Smooth muscle cell (in vitro differentiated cells): ENCODE data around the gene RIPK3. TPM values are rescaled to one million over a fixed set of nuclear protein-coding genes. Genes with fewer than 3 reads are reported as not detected.

Experiments
- DNase-seq: peaks from one replicate; lab custom pipeline; 2025; ENCODE audit not compliant: unreplicated experiment; lab: John Stamatoyannopoulos, UW
- H2AFZ ChIP-seq: fragments of 200-600 bp; sonication (generic); 2 replicates; pipeline ENCODE4 v1.6.0; 2016; ENCODE audit warnings: antibody characterized with exemption, low read depth, mild to moderate bottlenecking
- H3F3A ChIP-seq: fragments of 200-600 bp; sonication (generic); 2 replicates; pipeline ENCODE4 v1.6.0; 2017; ENCODE audit warnings: antibody characterized with exemption, low read depth
- H3K27ac ChIP-seq: fragments of 200-600 bp; sonication (generic); 2 replicates; pipeline ENCODE4 v1.5.1; 2016; ENCODE audit warnings: low read depth, mild to moderate bottlenecking
- H3K27me3 ChIP-seq: fragments of 200-600 bp; sonication (generic); 2 replicates; pipeline ENCODE4 v1.6.1; 2016; ENCODE audit warnings: low read depth, mild to moderate bottlenecking
- H3K36me3 ChIP-seq: fragments of 200-600 bp; sonication (generic); 2 replicates; pipeline ENCODE4 v1.5.1; 2016; ENCODE audit warnings: low read depth
- H3K4me1 ChIP-seq: fragments of 200-600 bp; sonication (generic); 2 replicates; pipeline ENCODE4 v1.5.1; 2016; ENCODE audit warnings: low read depth
- H3K4me2 ChIP-seq: fragments of 200-600 bp; sonication (generic); 2 replicates; pipeline ENCODE4 v1.6.0; 2016; ENCODE audit warnings: mild to moderate bottlenecking
- H3K4me3 ChIP-seq: fragments of 200-600 bp; sonication (generic); 2 replicates; pipeline ENCODE4 v1.5.1; 2016; ENCODE audit warnings: mild to moderate bottlenecking
- H3K79me2 ChIP-seq: fragments of 200-600 bp; sonication (generic); 2 replicates; pipeline ENCODE4 v1.6.0; 2016; ENCODE audit warnings: low read depth, mild to moderate bottlenecking
- H3K9ac ChIP-seq: fragments of 200-600 bp; sonication (generic); 2 replicates; pipeline ENCODE4 v1.6.0; 2016; ENCODE audit warnings: low read depth
- H3K9me3 ChIP-seq: fragments of 200-600 bp; sonication (generic); replicated peaks from 2 replicates; pipeline ENCODE4 v1.5.1; 2016; ENCODE audit warnings: low read depth
- H4K20me1 ChIP-seq: fragments of 200-600 bp; sonication (generic); 2 replicates; pipeline ENCODE4 v1.6.0; 2016; ENCODE audit warnings: low read depth
- WGBS: methylation state at CpG from one replicate; pipeline ENCODE4 v1.1.7; 2016; ENCODE audit warnings: low lambda C conversion rate; 5-methylcytosine and 5-hydroxymethylcytosine counted together
- polyA plus RNA-seq: library from polyadenylated mRNA; unstranded; fragments of >200 nt; fragmentation: Nextera tagmentation; extraction: Ambion mirVana; gene quantifications from 2 replicates; pipeline ENCODE4 v1.2.1, GENCODE V29; 2016
- total RNA-seq: library from RNA; depleted of rRNA; stranded (reverse); fragments of >200 nt; gene quantifications from 2 replicates; pipeline ENCODE4 v1.2.3, GENCODE V29; 2014
- TF ChIP-seq, protein P1 (sequence below): fragments of 200-600 bp; sonication (generic); IDR thresholded peaks from 2 replicates; pipeline ENCODE4 v1.5.1; 2017; ENCODE audit warnings: borderline replicate concordance, mild to moderate bottlenecking, antibody characterized with exemption; ENCODE audit not compliant: insufficient read depth, poor library complexity, severe bottlenecking

The RIPK3 gene
- total and polyA plus RNA-seq, 2 experiments from 2014 or later = 1.3 TPM; not detected in 1

DNA sequence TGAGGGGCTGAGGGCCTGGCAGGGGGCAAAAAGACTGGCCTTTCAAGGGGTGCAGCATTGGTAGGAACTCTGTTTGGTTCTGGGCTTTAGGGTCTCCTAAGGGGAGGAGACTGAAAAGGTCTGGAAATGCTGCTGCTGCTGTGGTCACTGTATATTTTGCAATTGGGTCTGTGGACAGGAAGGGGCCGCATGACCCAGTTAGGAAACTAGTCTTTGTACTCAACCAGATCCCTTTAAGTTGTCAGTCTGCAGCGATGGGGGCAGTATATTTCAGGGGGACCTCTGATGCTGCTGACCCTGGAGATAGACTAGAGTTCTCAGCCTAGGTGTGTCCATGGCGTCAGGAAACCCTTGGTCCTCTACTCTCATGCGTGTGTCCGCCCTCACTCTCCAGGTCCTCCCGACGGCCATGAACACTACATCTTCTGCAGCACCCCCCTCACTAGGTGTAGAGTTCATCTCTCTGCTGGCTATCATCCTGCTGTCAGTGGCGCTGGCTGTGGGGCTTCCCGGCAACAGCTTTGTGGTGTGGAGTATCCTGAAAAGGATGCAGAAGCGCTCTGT, 24.5 kb downstream of the RIPK3 start:
- 96% methylated on average over 10 of the region's 10 CpGs for WGBS
- H3K36me3 ChIP-seq = no peaks in the 10 kb centered on the region
- H3K9ac ChIP-seq = no peak overlapping the region
- H3F3A ChIP-seq = no peaks in the 10 kb centered on the region
- H3K4me3 ChIP-seq = no peak overlapping the region
- TF ChIP-seq, protein P1, sequence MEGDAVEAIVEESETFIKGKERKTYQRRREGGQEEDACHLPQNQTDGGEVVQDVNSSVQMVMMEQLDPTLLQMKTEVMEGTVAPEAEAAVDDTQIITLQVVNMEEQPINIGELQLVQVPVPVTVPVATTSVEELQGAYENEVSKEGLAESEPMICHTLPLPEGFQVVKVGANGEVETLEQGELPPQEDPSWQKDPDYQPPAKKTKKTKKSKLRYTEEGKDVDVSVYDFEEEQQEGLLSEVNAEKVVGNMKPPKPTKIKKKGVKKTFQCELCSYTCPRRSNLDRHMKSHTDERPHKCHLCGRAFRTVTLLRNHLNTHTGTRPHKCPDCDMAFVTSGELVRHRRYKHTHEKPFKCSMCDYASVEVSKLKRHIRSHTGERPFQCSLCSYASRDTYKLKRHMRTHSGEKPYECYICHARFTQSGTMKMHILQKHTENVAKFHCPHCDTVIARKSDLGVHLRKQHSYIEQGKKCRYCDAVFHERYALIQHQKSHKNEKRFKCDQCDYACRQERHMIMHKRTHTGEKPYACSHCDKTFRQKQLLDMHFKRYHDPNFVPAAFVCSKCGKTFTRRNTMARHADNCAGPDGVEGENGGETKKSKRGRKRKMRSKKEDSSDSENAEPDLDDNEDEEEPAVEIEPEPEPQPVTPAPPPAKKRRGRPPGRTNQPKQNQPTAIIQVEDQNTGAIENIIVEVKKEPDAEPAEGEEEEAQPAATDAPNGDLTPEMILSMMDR = no peak
- H3K27me3 ChIP-seq = no peaks in the 10 kb centered on the region
- H3K9me3 ChIP-seq = no peaks in the 10 kb centered on the region
- DNase-seq = no peak
- H3K4me2 ChIP-seq = no peak overlapping the region
- H3K79me2 ChIP-seq = no peaks in the 10 kb centered on the region
- no peaks in the 10 kb centered on the region for H4K20me1 ChIP-seq
- no peak overlapping the region for H3K27ac ChIP-seq
- H2AFZ ChIP-seq = no peak overlapping the region
- H3K4me1 ChIP-seq = no peaks in the 10 kb centered on the region

DNA sequence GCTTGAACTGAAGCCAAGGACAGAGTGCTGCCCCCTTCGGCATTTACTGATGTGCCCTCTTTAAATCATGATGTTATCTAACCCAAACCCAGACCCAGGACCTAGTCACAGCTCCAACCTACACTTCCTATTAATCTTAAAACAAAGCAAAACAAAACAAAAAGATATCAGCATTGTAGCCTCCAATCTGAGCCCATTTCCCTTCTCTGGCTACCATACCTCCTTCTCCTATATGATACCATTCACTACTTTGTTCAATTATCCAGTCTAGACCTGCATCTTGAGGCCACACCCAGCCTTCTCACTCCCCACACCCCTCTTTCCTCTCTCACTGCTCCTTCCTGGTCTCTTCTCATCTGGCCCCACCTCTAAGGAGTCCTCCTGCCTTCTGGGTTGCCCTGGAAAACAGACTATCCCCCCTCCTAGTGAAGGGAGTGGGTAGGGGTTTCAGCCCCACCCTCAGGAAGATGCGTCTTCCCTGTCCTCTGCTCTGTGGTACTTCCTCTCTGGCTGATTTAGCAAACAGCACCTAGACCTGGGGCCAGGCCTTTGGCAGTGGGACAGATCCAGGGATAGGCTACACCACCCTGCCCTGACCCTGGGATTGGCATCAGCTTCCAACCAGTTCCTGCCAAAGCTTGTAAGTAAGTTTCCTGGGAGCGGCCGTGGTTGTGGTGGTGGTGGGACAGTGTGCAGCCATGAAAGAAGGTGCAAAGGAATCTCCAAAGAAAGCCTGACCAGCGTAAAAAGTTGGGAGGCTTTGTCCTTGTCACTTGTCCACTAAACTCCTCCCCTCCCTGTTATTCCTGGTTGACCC, 25.2 kb downstream of the RIPK3 start:
- Histone ChIP-seq H2AFZ (no peak overlapping the region), H4K20me1 (no peaks in the 10 kb centered on the region), H3K9ac (no peak overlapping the region), H3K27me3 (no peaks in the 10 kb centered on the region), H3F3A (no peaks in the 10 kb centered on the region), H3K4me2 (no peak overlapping the region), H3K9me3 (no peaks in the 10 kb centered on the region), H3K36me3 (no peaks in the 10 kb centered on the region), H3K79me2 (no peaks in the 10 kb centered on the region), H3K4me1 (no peaks in the 10 kb centered on the region), H3K27ac (no peak overlapping the region), H3K4me3 (no peak overlapping the region)
- TF ChIP-seq, protein P1 = no peak
- WGBS = 96% methylated on average over 5 of the region's 5 CpGs
- DNase-seq = no peak

DNA sequence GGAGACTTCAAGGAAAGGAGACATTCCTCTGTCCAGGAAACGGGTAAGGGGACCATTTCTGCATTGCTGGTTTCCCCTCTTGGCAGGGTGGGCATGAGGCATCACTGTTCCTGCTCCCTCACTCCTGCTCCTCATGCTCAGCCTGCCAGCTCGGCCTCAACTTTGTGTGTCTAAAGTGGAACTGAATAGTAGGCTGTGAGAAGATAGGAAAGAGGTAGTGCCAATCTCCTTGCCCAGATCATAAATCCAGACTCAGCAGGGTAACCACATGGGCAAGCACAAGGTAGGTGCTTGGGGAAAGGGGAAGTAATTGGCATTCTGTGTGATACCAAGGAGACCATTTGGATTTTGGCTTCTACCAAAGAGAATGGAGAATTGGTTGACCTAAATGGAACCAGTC, 25.9 kb downstream of the RIPK3 start:
- Histone ChIP-seq H3K9me3 (no peaks in the 10 kb centered on the region), H3K4me3 (no peak overlapping the region)

More for the DNA sequence above, 25.9 kb downstream of the RIPK3 start:
- Histone ChIP-seq H3K27ac (no peak overlapping the region), H3K4me2 (no peak overlapping the region), H3K4me1 (no peaks in the 10 kb centered on the region), H4K20me1 (no peaks in the 10 kb centered on the region), H3K36me3 (no peaks in the 10 kb centered on the region), H3K79me2 (no peaks in the 10 kb centered on the region), H3K9ac (no peak overlapping the region), H3K27me3 (no peaks in the 10 kb centered on the region), H2AFZ (no peak overlapping the region), H3F3A (no peaks in the 10 kb centered on the region)
- DNase-seq = no peak
- 97% methylated on average over 2 of the region's 2 CpGs for WGBS
- TF ChIP-seq, protein P1 = no peak
